ENCODE results near the gene KIF26B.

KIF26B gene

DNA sequence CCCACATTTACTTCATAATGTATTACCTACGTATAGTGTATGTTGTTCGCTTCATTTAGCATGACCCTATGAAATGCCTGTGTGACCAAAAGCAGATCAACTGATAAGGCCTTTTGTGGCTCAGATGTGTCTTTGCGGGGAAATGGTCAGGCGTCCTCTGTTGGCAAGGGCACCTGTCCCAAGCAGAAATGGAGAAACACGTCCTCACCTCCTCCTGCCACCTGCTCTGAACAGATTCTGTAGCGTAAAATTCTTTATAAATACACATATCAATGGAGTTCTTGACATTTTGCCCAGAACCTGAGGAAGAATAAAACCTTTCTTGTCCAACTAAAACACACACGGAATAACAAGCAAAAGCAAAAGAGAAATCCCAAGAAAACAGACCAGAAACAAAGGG is 417.9 kb downstream of the KIF26B start:
- no peak for DNase-seq (ENCODE audit: low read depth, low spot score)

DNA sequence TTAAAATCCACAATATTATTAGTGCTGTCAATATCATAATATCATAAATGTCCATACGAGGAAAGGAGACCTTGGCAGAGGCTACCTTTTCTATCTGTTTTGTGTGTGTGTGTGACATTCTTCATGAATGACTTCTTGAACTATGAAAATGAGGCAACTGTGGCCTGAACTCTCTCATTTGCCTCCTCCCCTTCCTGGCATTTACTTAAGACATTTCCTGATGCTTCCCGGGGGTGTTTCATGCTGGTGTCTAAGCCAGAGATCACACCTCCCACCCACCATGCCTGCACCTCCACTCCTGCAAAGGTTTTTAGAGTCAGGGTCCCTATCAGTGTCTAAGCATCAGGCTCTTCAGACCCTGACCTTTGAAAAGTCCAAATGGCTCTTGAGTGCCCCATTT is 420.9 kb downstream of the KIF26B start:
- no peak for DNase-seq (ENCODE audit: low read depth, low spot score)
- H3K27ac ChIP-seq: no peak overlapping the region

More for the DNA sequence above, 417.9 kb downstream of the KIF26B start:
- H3K27ac ChIP-seq: no peak overlapping the region

DNA sequence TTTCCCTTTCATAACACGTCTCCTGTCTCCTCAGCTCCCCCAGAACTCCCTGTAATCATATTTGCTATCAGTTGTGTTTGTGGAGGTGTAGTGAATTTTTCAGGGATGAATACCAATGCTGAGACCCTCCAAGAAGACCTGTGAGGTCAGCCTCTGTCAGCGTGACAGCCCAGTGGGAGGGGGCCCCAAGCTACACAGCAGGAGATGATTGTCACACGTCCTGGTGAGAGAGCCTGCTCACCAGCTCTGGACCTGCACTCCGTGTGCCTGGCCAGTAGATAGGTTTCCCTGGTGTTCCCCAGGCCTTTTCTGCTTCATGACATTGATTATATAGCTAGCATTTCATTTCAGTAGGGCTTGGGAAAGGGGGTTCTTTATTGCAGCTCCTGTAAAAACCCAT is 421.5 kb downstream of the KIF26B start:
- no peak for DNase-seq (ENCODE audit: low read depth, low spot score)

DNA sequence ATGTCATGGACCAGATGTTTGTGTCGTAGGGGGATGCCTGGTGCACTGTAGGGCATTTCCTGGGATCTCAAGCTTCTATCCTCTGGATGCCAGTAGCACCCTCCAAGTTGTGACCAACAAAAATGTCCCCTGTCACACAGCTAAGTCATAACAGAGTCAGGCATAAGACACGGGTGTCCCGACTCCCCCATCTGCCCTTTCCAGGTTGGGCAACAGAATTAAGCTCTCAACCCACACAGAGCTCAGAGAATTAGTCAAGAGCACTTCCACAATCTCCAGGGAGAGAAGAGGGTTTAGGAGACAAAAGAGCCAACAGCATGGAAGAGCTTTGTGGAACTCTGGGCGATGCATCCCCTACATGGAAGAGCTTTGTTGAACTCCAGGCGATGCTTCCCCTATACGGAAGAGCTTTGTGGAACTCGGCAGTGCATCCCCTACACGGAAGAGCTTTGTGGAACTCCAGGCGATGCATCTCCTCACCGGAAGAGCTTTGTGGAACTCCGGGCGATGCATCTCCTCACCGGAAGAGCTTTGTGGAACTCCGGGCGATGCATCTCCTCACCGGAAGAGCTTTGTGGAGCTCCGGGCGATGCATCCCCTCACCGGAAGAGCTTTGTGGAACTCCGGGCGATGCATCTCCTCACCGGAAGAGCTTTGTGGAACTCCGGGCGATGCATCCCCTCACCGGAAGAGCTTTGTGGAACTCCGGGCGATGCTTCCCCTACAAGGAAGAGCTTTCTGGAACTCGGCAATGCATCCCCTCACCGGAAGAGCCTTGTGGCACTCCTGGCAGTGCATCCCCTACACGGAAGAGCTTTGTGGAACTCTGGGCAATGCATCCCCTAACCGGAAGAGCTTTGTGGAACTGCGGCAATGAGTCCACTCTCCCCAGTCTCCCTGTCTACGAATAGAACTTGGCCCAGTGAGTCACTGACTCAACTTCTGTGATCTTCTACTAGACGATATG is 422.7 kb downstream of the KIF26B start:
- DNase-seq (ENCODE audit: low read depth, low spot score): no peak

More for the DNA sequence above, 421.5 kb downstream of the KIF26B start:
- no peak overlapping the region for H3K27ac ChIP-seq

DNA sequence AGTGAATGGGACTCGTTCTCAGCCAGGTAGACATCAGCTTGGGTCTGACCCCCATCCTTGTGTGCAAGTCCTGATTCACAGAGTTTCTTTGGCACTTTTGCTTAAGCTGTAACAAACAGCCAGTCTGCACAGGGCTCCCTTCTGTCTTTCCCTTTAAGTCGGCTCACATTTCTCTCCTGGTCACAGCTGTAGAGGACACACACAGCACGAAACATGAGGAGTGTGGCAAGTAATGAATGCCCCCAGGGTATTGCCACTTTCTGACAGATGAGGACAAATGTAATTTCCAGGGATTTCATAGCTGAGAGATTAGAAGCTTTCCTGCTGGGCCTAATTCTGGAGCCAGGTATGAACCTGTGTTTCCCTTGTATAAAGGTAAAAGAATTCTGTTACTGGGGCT is 423.5 kb downstream of the KIF26B start:
- H3K27ac ChIP-seq: no peak overlapping the region
- no peak for DNase-seq (ENCODE audit: low read depth, low spot score)

More for the DNA sequence above, 422.7 kb downstream of the KIF26B start:
- no peak overlapping the region for H3K27ac ChIP-seq

DNA sequence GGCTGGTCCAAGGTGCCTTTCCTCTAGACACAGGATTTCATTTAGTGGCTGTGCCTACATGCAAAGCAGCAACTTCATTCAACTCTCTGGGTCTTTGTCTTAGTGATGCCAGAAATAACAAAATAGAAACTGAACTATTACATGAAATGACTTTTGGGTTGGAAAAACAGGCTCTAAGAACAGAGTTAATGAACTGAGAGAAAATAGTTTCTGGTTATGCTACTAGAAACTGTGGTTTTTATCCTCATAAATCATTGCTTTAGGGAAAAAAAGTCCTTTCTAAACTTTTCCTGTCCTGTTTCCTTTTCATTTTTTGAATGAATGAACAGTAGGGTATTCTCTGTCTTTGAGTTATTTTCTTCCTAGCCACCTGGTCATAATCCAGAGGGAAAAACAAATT is 424.0 kb downstream of the KIF26B start:
- H3K27ac ChIP-seq: no peak overlapping the region
- DNase-seq (ENCODE audit: low read depth, low spot score): no peak

DNA sequence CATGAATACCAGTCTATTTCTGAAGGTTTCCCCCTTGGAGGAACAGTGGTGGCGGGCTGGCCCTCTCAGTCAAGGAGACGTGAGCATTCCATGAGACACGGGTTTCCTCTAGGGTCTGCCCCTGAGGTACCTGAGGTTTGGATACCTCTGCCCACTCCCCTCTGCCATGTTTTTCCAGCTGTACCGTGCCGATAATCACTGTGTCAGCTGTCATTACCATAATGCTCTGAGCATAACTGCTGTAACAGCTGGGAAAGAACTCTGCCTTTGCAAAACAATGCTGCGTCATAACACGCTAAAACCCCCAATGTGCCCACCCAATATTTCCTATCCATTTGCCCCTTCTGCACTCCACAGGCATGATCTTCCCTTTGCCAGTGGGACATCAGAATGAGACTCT is 425.1 kb downstream of the KIF26B start:
- H3K27ac ChIP-seq: no peak overlapping the region
- DNase-seq (ENCODE audit: low read depth, low spot score): no peak

DNA sequence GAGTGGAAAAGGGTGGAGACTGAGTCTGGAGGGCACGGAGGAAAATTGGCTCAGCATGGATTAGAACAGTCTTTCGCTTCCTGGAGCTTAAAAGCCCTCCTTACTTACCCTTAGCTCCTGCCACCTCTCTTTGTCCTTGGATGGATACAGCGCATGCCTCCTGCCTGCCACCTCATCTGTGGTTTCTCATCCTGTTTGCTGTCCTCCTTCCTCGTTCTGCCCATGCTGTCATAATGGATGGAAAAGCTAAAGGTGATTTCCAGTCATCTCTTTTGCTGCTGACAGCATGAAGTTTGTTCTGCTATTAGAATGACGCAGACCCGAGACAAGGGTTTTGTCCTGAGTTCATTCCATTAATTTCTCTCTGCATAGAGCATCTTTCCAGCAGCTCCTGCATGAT is 425.9 kb downstream of the KIF26B start:
- H3K27ac ChIP-seq: no peak overlapping the region
- DNase-seq (ENCODE audit: low read depth, low spot score): no peak

DNA sequence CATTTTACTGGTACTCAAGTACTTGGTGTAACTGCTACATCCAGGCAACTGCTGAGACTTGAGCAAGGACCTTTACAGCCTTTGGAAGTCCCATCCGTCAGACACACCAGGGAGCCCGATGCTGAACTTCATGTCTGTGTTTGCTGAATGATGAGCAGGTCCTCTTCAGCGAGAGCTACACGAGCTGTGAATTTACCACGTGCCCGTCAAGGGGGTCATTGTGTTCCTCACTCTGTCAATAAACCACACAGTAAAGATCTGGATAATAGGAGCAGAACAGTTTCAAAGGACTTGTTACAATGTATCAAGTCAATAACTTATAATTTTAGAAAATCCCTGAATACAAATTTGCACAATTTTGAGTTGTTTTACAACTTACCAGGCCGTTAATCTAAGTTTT is 427.2 kb downstream of the KIF26B start:
- no peak for DNase-seq (ENCODE audit: low read depth, low spot score)
- no peak overlapping the region for H3K27ac ChIP-seq

DNA sequence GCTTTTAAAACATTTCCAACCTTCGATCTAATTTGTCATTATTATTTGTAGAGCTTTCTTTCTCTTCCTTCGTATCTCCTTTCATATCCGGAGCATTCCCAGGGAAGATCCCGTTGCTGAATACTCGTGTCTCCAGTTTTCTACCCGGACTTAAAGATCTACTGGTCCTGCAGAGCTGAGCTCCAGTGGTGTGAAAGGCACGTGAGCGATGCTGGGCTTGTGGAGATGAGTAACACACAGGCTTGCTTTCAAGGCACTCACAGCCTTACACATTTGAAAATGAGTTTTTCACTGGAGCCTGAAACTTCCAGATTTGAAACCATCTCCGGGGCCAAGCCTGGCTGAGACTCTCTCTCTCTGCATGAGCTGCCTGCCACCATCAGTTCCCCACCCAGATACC is 428.3 kb downstream of the KIF26B start:
- no peak overlapping the region for H3K27ac ChIP-seq
- DNase-seq (ENCODE audit: low read depth, low spot score): no peak

DNA sequence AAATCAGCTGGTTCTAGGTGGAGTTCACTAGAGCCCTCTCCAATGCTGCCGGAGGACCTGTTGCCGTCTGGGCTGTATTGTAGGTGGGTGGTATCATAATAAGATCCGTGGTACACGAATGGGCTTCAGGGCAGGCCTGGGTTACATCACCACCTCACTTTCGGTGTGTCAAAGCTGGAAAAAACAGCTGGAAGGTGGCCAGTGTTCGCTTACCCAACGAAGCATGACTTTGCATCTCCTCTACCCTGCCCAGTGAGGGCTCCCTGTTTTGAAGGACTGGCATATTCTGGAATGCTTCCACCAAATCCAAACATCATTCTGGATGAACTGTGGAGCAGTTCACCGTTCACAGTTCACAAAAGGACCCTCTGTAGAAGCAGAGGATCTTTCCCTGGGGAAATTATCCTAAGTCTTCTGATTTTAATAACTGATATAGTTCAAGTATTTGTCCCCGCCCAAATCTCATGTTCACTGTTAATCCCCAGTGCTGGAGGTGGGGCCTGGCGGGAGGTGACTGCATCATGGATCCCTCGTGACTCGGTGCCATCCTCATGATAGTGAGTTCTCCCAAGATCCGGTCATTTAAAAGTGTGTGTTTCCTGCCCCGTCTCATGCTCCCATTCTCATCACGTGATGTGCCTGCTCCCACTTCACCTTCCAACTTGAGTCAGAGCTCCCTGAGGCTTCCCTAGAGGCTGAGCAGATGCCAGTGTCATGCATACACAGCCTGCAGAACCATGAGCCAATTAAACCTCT is 429.0 kb downstream of the KIF26B start:
- no peak for DNase-seq (ENCODE audit: low read depth, low spot score)
- no peak overlapping the region for H3K27ac ChIP-seq

DNA sequence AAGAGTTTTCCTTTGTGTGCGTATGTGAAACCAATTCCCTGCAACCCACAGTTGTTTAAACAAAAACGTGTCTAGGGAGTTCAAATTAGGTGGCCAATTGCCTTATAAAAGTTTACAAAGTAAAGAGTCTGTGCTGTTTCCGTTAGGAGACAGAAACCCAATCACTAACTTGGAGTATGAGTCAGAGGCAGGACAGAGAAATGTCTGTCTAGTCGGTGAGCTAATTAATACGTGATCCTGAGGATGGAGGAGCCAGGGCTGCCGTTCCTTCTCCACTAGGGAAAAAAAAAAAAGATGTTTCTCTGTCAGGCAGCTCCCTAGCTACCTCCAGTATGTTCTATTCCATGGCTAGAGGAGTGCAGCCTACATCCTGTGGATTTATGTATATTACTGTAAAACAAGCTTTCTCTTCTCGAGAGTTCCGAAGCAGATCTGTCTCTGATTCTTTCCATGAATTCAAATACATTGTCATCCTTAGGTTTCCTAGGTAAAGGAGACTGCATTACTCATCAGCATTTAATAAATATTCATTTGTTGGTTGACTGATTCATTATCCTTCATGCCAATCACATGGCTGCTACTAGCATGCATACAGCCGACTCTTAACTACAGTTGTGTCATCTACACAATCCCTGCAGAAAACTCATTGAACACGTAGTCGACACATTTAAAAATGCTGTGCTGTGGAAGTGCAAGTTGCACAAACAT is 430.6 kb downstream of the KIF26B start:
- peak; percentile 68 for DNase-seq (ENCODE audit: low read depth, low spot score)
- H3K27ac ChIP-seq: peak overlapping the region; percentile 25

DNA sequence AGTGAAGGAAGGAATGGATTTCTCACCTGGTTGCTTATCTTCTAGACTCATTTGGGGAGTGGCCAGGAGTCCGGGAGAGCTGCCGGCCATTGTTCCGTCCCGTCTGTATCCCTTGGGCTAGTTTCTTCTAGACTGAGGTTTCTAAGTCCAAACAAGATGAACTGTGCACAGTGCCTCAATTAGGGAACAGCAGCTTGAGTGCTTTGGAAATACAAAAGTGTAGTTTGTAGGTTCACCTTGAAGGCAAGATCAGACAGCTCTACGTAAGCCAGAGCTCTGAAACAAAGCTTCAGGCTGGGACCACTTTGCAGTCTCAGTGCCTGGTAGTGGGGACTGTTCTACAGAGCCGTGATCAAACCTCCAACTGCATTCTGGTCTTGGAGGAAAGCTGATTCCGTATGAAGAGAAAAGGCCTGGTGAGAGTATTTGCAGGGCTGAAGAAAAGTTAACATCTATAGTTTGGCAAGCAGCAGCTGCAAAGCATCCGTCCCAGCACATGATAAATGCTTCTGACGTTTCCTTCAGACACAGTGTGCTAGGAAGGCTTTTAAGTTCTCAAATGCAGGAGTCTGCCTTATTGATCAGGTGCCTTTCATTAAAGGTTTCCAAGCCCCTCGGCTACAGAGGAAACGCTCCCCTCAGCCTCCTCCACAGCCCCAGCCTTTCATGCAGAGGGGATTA is 432.8 kb downstream of the KIF26B start:
- no peak overlapping the region for H3K27ac ChIP-seq
- DNase-seq (ENCODE audit: low read depth, low spot score): no peak

DNA sequence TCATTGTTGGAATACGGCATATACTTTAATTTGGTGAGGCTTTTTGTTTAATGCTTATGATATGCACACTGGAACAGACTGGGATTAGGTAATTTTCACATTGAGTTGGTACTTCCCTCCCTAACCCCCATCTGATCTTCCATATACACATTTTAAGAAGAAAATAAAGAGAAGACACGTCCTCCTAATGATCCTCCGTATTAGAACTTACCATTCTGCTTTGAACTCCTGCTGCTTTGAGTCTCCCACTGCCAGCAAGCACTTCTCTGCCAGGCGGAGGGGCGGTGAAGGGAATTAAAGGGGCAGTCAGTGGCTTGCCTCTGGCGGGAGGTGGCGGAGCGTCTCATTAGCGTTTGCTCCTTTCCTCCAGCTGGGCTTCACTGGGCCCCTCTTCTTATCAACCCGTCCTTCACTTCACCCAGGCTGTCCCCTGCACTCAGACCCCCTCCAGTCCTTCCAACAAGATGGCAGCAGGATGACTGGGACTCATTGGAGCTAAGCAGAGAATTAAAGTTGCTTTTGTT is 433.4 kb downstream of the KIF26B start:
- no peak for DNase-seq (ENCODE audit: low read depth, low spot score)
- no peak overlapping the region for H3K27ac ChIP-seq

DNA sequence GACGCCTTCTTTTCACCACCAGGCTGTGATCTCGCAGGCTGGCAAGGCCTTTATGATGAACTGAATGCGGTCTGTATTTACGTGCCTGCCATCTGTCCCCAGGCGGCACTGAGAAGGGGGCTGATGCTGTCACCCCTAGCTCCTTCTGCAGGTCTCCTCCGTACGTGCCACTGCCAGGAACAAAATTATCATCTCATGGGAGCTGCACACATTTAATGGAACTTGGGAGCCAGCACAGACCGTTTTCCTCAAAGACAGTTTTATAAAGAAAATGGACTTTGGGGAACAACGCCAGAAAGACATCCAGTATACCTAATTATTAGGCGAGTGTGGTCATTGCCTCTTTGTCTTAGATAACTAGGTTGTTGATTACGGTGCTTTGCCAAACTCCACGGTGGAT is 434.5 kb downstream of the KIF26B start:
- DNase-seq (ENCODE audit: low read depth, low spot score): no peak
- no peak overlapping the region for H3K27ac ChIP-seq

DNA sequence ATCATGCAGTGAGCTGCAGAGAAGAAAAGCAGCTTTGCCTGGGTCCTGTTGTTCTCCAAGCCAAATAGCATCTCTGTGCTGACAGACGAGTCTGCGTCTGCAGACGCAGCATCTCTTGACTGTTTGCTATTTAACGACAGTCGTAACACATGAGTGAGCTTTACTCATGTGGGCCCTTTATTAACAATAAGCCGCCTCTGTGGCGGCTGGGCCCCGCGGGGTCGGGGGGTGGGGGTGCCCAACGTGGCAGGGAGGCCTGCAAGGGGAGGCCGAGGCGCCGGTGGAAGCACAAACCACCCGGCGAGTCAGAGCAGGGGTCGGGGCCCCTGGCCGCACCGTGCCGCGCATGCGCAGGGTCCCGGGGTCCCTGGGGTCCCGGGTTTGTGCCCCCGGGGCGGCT is 435.1 kb downstream of the KIF26B start:
- DNase-seq (ENCODE audit: low read depth, low spot score): no peak
- no peak overlapping the region for H3K27ac ChIP-seq

DNA sequence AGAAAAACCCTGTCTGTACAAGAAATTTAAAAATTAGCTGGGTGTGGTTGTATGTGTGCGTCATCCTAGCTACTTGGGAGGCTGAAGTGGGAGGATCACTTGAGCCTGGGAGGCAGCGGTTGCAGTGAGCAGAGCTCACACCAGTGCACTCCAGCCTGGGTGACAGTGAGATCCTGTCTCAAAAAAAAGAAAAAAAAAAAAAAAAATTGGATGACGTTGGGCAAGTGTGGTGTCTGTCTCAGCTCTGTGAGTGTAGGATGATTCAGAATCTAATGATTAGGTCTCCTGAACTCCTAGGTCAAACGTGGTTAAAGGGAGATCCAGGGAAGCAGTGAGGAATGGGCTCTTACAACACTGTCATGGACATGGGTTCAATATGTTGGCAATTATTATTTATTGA is 435.9 kb downstream of the KIF26B start:
- no peak for DNase-seq (ENCODE audit: low read depth, low spot score)
- H3K27ac ChIP-seq: no peak overlapping the region

DNA sequence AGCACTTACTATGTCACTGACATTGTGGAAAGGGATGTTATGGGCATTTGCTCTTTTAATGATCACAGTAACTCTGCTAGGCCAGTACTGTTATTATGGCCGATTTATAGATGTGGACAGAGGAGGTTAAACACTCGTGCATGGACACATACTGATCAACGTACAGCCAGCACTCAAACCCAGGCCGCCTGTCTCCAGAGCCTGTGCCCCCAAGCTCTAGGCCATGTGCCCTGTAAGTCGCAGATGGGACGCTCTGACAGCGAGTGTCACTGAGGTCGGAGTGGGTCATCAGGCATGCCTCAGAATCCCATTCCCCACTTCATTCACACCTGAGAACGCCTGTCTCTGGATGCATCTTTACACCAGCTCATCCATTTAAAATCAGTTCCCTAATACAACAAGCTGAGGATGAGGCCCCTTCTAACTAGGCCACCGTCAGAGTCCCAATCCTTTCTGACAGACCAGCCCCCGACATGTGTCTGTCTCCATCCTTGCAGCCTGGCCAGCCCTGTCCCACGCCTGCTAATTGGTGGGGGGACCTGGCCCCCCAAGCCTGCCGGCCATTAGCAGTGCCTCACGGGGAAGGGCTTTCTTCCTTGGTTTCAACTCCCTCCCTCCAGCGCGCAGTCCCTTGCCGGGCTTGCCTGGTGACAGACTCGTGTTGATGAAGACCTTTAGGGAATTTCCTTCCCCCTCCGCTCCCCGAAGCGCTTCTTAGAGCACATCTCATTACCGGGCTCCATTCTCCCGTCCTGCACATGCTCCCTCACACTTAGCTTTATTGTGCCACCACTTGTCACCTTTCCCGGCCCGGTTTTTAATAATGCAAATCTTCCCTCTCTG is 436.8 kb downstream of the KIF26B start:
- DNase-seq (ENCODE audit: low read depth, low spot score): no peak
- H3K27ac ChIP-seq: no peak overlapping the region

DNA sequence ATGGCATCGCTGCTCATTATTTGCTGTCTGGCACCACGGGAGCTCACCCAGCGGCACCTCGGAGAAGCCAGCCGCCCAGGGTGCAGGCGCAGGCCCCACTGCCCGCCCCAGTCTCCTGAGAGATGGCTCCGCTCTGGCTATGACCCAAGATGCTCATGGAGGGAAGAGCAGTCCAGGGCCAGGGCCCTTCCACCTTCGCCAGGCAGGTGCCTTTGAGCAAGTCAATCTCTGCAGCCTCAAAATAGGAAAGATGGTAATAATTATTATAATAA is 437.3 kb downstream of the KIF26B start:
- H3K27ac ChIP-seq: no peak overlapping the region
- no peak for DNase-seq (ENCODE audit: low read depth, low spot score)

Measured in epithelial cell of prostate (primary cell).